A549 (cell line): ENCODE data around the gene MAP3K20. TPM values are rescaled to one million over a fixed set of nuclear protein-coding genes. Genes with fewer than 3 reads are reported as not detected.

Experiments
- ATAC-seq, 2 experiments: fragments of 200-7000 bp in 1 of 2; fragments of >200 bp in 1 of 2; cut with Nextera tagmentation in 1 of 2; cut with Tn5 transposase in 1 of 2; 3 replicates each; pipeline versions ENCODE4 v1.8.0 to v1.9.1; 2018 to 2020; ENCODE audit warnings: mild to moderate bottlenecking in 1 of 2, moderate library complexity in 1 of 2
- CTCF ChIA-PET: fragments of 300-600 bp; sonication (Branson Sonifier 250); formaldehyde crosslinking; extraction: SDS; loops from one replicate; lab custom pipeline; 2021; ENCODE audit warnings: antibody characterized with exemption, inconsistent platforms; lab: Yijun Ruan, JAX
- POLR2A ChIA-PET: fragments of 350-600 bp; formaldehyde crosslinking; extraction: SDS; loops from one replicate; lab custom pipeline; 2021; ENCODE audit warnings: antibody characterized with exemption, inconsistent platforms; lab: Yijun Ruan, JAX
- DNase-seq, 2 experiments: peaks; one replicate each; pipeline versions ENCODE4 v3.0.0 to v3.0.0-alpha.2; 2011 to 2016; ENCODE audit warnings: low read depth in 1 of 2, low spot score in 1 of 2
- FAIRE-seq: peaks from 2 replicates; lab custom pipeline; 2011; peaks lifted over from hg19 to GRCh38; lab: Jason Lieb, UNC
- H3K27ac ChIP-seq, 2 experiments: fragments of >200 bp; sonication (Bioruptor Twin); formaldehyde crosslinking; 3 replicates each; pipeline ENCODE4 v1.5.1; 2016 to 2017
- H3K4me1 ChIP-seq: fragments of >200 bp; sonication (Bioruptor Twin); formaldehyde crosslinking; 3 replicates; pipeline ENCODE4 v1.6.1; 2016
- H3K4me2 ChIP-seq: fragments of >200 bp; sonication (Bioruptor Twin); formaldehyde crosslinking; 3 replicates; pipeline ENCODE4 v1.6.1; 2016
- H3K4me3 ChIP-seq: fragments of >200 bp; sonication (Bioruptor Twin); formaldehyde crosslinking; 3 replicates; pipeline ENCODE4 v1.5.1; 2016
- H3K9me3 ChIP-seq: fragments of >200 bp; sonication (Bioruptor Twin); formaldehyde crosslinking; 3 replicates; pipeline ENCODE4 v1.6.1; 2016
- BHLHE40 ChIP-seq: IDR thresholded peaks from 2 replicates; pipeline ENCODE4 v1.6.1; 2012; ENCODE audit warnings: low read depth, low read length, inconsistent platforms
- CEBPB ChIP-seq, 2 experiments: fragments of >200 bp in 1 of 2; sonication (Bioruptor Twin) in 1 of 2; formaldehyde crosslinking in 1 of 2; IDR thresholded peaks; 2 replicates each; pipeline ENCODE4 v1.6.1; 2012 to 2016
- FOSB ChIP-seq: fragments of 250-450 bp; sonication (Bioruptor Pico); IDR thresholded peaks from 2 replicates; pipeline ENCODE4 v1.5.0; 2020; ENCODE audit warnings: mild to moderate bottlenecking, moderate library complexity
- JUN ChIP-seq, 2 experiments: fragments of >200 bp; sonication (Bioruptor Twin); formaldehyde crosslinking; IDR thresholded peaks; 2 replicates in 1 of 2; 3 replicates in 1 of 2; pipeline ENCODE4 v1.6.1; 2016 to 2017
- JUNB ChIP-seq: fragments of >200 bp; sonication (Bioruptor Twin); formaldehyde crosslinking; IDR thresholded peaks from 2 replicates; pipeline ENCODE4 v1.6.1; 2016
- NFE2L2 ChIP-seq: fragments of 150-350 bp; conservative IDR thresholded peaks from 2 replicates; pipeline ENCODE4 v1.6.1; 2014; ENCODE audit warnings: low read length
- NPAS2 ChIP-seq: fragments of 250-450 bp; sonication (Bioruptor Pico); IDR thresholded peaks from 2 replicates; pipeline ENCODE4 v1.8.0; 2022; ENCODE audit warnings: mild to moderate bottlenecking, moderate library complexity, borderline replicate concordance
- NR3C1 ChIP-seq: fragments of >200 bp; sonication (Bioruptor Twin); formaldehyde crosslinking; IDR thresholded peaks from 3 replicates; pipeline ENCODE4 v1.6.1; 2017
- RAD21 ChIP-seq, 2 experiments: fragments of >200 bp in 1 of 2; sonication (Bioruptor Twin) in 1 of 2; formaldehyde crosslinking in 1 of 2; IDR thresholded peaks in 1 of 2; conservative IDR thresholded peaks in 1 of 2; 2 replicates in 1 of 2; 3 replicates in 1 of 2; pipeline ENCODE4 v1.6.1; 2012 to 2018; ENCODE audit warnings: inconsistent platforms in 1 of 2
- RFX5 ChIP-seq: fragments of 450-650 bp; IDR thresholded peaks from 2 replicates; pipeline ENCODE4 v1.7.1; 2014; ENCODE audit warnings: antibody characterized with exemption, mild to moderate bottlenecking, moderate library complexity
- RNF2 ChIP-seq: fragments of 200-600 bp; sonication (generic); IDR thresholded peaks from 2 replicates; pipeline ENCODE4 v1.6.1; 2016; ENCODE audit warnings: low read depth, mild to moderate bottlenecking, antibody characterized with exemption, moderate library complexity, borderline replicate concordance
- ZFP36 ChIP-seq: fragments of 450-650 bp; IDR thresholded peaks from 2 replicates; pipeline ENCODE4 v1.6.1; 2014; ENCODE audit warnings: borderline replicate concordance; ENCODE audit not compliant: partially characterized antibody
- WGBS: methylation state at CpG from one replicate; pipeline ENCODE4 v1.1.6; 2017; ENCODE audit errors: missing lambda C conversion rate; 5-methylcytosine and 5-hydroxymethylcytosine counted together
- polyA plus RNA-seq, 4 experiments: library from polyadenylated mRNA; depleted of rRNA in 3 of 4; stranded (reverse); fragments of >200 nt; fragmentation: RNase III in 1 of 4; extraction: RNeasy Plus Mini Kit Qiagen cat#74134 plus additional on column Dnase treatment in 1 of 4; gene quantifications; 2 replicates in 3 of 4; 3 replicates in 1 of 4; pipeline ENCODE4 v1.2.3, GENCODE V29; 2011 to 2017
- TF ChIP-seq, protein P1 (sequence below): fragments of 250-450 bp; sonication (Bioruptor Pico); IDR thresholded peaks from 2 replicates; pipeline ENCODE4 v1.5.0; 2021; ENCODE audit warnings: mild to moderate bottlenecking, moderate library complexity, borderline replicate concordance
- TF ChIP-seq, protein P2 (sequence below): fragments of 150-350 bp; IDR thresholded peaks from 2 replicates; pipeline ENCODE4 v1.6.1; 2014; ENCODE audit warnings: low read depth, mild to moderate bottlenecking, low read length

Gene MAP3K20
- polyA plus RNA-seq, 2 of the 4 experiments (the other 2 are of a cell fraction), result 34.7 to 80.7 TPM

DNA sequence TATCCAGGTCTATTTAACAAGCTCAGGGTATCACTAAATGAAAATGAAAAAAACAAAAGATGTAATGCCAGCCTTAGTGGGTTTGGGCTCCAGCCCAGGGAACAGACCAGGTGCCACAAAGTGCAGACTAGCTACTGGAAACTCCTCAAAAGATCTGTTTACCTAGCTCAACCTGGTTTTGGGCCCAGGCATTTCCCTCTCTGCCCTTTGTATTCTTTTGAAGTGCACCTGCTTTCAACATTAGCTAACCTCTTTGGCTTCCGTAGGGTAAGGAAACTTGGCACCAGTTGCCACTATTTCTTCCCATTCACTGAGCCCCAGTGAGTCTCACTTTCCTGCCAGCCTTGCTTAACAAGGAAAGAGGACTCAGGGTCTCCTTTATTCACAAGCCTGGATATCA, 155.4 kb downstream of the MAP3K20 start:
- ATAC-seq (no peak), DNase-seq (no peak), FAIRE-seq (no peak)
- WGBS, result 75% methylated on average over 1 of the region's 1 CpG
- POLR2A ChIA-PET, result no interaction called here
- CTCF ChIA-PET, result interaction anchor here (0.6 to 2.3 kb wide), 4 partner anchors 10 to 1980 kb away, joined by 3 to 10 read pairs (median 4); no protein-coding TSS in a partner anchor
- no peak overlapping the region for H3K4me3 ChIP-seq
- no peaks in the 10 kb centered on the region for H3K9me3 ChIP-seq
- no peak for TF ChIP-seq NPAS2 (CRISPR knock-in tag)
- no peak for TF ChIP-seq FOSB (CRISPR knock-in tag)
- TF ChIP-seq, protein P1, sequence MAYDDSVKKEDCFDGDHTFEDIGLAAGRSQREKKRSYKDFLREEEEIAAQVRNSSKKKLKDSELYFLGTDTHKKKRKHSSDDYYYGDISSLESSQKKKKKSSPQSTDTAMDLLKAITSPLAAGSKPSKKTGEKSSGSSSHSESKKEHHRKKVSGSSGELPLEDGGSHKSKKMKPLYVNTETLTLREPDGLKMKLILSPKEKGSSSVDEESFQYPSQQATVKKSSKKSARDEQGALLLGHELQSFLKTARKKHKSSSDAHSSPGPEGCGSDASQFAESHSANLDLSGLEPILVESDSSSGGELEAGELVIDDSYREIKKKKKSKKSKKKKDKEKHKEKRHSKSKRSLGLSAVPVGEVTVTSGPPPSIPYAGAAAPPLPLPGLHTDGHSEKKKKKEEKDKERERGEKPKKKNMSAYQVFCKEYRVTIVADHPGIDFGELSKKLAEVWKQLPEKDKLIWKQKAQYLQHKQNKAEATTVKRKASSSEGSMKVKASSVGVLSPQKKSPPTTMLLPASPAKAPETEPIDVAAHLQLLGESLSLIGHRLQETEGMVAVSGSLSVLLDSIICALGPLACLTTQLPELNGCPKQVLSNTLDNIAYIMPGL (CRISPR knock-in tag), result no peak
- no peak for TF ChIP-seq RFX5
- H3K4me2 ChIP-seq, result no peak overlapping the region
- peaks cover 20% of the 10 kb centered on the region for H3K4me1 ChIP-seq
- H3K27ac ChIP-seq, result no peak overlapping the region

DNA sequence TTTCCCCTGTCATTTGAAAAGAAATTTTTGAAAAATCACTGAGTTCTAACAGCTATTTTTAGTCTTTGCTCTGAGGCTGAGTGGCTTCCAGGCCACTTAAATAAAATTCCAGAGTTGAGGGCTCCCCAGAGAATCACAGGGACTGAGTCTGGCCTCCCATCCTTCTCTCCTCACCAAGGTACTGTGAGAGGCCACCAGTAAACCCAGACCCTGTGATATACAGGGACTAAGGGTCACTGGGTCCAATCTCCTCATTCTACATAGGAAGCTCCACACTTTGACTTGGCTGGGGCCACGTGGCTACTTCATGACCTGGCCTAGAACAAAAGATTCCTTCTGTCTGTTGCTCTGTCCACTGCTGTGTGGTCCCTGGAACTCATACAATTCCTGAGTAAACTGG, 155.8 kb downstream of the MAP3K20 start:
- Histone ChIP-seq H3K4me3 (no peak overlapping the region), H3K4me2 (no peak overlapping the region), H3K9me3 (no peaks in the 10 kb centered on the region), H3K4me1 (peaks cover 16% of the 10 kb centered on the region), H3K27ac (no peak overlapping the region)
- POLR2A ChIA-PET, result no interaction called here
- CTCF ChIA-PET, result interaction anchor here (0.6 to 2.3 kb wide), 5 partner anchors 10 to 1979 kb away, joined by 3 to 10 read pairs (median 4); no protein-coding TSS in a partner anchor
- DNase-seq, result no peak
- no peak for TF ChIP-seq RFX5
- no peak for TF ChIP-seq NFE2L2
- TF ChIP-seq, protein P2, sequence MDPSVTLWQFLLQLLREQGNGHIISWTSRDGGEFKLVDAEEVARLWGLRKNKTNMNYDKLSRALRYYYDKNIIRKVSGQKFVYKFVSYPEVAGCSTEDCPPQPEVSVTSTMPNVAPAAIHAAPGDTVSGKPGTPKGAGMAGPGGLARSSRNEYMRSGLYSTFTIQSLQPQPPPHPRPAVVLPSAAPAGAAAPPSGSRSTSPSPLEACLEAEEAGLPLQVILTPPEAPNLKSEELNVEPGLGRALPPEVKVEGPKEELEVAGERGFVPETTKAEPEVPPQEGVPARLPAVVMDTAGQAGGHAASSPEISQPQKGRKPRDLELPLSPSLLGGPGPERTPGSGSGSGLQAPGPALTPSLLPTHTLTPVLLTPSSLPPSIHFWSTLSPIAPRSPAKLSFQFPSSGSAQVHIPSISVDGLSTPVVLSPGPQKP, result no peak
- TF ChIP-seq ZFP36, result no peak
- 91% methylated on average over 1 of the region's 1 CpG for WGBS
- FAIRE-seq, result no peak
- ATAC-seq, result no peak

DNA sequence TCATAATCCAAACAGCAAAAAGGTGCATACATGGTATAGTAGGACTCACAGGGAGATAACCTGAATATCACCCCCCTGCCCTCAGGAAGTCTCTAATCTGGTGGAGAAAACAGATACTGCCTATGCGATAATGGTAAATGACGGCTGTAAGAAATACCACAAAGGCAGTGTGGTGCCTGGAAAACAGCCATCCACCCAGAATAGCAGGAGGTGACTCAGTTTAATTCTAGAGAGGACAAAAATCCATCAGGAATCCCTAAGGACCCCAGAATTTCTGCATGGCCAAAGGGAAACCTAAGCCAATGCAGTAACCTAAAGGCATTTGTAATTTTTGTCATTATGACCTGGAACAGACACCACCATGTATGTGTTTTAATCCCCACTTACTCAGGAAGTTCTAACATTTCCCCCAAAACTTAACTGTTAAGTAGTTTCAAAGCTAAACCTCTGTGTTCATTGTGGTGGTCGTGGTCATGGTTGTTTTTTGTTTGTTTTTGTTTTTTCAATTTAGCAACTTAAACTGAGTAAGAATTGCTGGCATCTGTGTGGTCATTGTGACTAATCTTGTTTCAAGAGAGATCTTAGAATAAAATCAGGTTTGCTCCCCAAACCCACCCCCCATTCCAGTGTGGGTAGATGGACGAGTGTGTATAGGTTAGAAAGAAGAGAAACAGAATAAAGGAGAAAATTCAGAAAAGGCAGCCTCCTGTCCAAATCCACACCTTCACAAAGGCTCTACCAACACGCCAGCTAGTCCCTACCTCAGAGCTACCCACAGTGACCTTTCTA, 157.5 kb downstream of the MAP3K20 start:
- Histone ChIP-seq H3K4me1 (no peaks in the 10 kb centered on the region), H3K9me3 (no peaks in the 10 kb centered on the region), H3K4me3 (no peak overlapping the region), H3K27ac (no peak overlapping the region), H3K4me2 (no peak overlapping the region)
- ChIA-PET POLR2A (no interaction called here), CTCF (interaction anchor here (0.7 to 1.4 kb wide), 4 partner anchors 23 to 420 kb away, joined by 3 to 9 read pairs (median 4); no protein-coding TSS in a partner anchor)
- no peak for TF ChIP-seq RNF2
- no peak for TF ChIP-seq JUNB
- TF ChIP-seq NR3C1, result no peak
- TF ChIP-seq JUN (IDR thresholded peaks at IDR 0.05), result no peak
- TF ChIP-seq BHLHE40, result no peak
- TF ChIP-seq CEBPB (IDR thresholded peaks at IDR 0.05), result no peak
- no peak for TF ChIP-seq RAD21 (conservative IDR thresholded peaks at IDR 0.05 in 1 of 2, IDR thresholded peaks at IDR 0.05 in 1 of 2)
- TF ChIP-seq, protein P2, result no peak
- WGBS, result 88% methylated on average over 5 of the region's 5 CpGs
- no peak for DNase-seq
- no peak for FAIRE-seq
- no peak for ATAC-seq
